Neural crest cell (in vitro differentiated cells): Measurements from ENCODE around the gene DNM3. TPM values are rescaled to one million over a fixed set of nuclear protein-coding genes. Genes with fewer than 3 reads are reported as not detected.

Source experiments
- DNase-seq: peaks from one replicate; pipeline ENCODE4 v3.0.0; 2021; ENCODE audit warnings: low read depth, mixed read lengths, low spot score
- H3K27ac Mint-ChIP-seq: one replicate; pipeline ENCODE4 v1.8.0; 2021; ENCODE audit warnings: mild to moderate bottlenecking, mixed read lengths; ENCODE audit not compliant: unreplicated experiment
- H3K27me3 Mint-ChIP-seq: 2 replicates; pipeline ENCODE4 v1.8.0; 2021; ENCODE audit warnings: low read depth, mild to moderate bottlenecking, mixed read lengths
- H3K36me3 Mint-ChIP-seq: 2 replicates; pipeline ENCODE4 v1.8.0; 2021; ENCODE audit warnings: low read depth, mild to moderate bottlenecking, mixed read lengths
- H3K4me1 Mint-ChIP-seq: 2 replicates; pipeline ENCODE4 v1.8.0; 2021; ENCODE audit warnings: mixed read lengths
- H3K4me3 Mint-ChIP-seq: one replicate; pipeline ENCODE4 v1.8.0; 2021; ENCODE audit warnings: mild to moderate bottlenecking, mixed read lengths
- H3K9me3 Mint-ChIP-seq: 2 replicates; pipeline ENCODE4 v1.8.0; 2021; ENCODE audit warnings: mixed read lengths
- CTCF ChIP-seq: fragments of 200-600 bp; sonication (generic); conservative IDR thresholded peaks from 2 replicates; pipeline ENCODE4 v1.5.0; 2021; ENCODE audit warnings: antibody characterized with exemption, mild to moderate bottlenecking
- total RNA-seq: library from RNA; stranded (reverse); gene quantifications from 2 replicates; pipeline ENCODE4 v1.2.1, GENCODE V29; 2021

Gene DNM3
- total RNA-seq, 1 donor from 2014 or later: 3.5 TPM

DNA sequence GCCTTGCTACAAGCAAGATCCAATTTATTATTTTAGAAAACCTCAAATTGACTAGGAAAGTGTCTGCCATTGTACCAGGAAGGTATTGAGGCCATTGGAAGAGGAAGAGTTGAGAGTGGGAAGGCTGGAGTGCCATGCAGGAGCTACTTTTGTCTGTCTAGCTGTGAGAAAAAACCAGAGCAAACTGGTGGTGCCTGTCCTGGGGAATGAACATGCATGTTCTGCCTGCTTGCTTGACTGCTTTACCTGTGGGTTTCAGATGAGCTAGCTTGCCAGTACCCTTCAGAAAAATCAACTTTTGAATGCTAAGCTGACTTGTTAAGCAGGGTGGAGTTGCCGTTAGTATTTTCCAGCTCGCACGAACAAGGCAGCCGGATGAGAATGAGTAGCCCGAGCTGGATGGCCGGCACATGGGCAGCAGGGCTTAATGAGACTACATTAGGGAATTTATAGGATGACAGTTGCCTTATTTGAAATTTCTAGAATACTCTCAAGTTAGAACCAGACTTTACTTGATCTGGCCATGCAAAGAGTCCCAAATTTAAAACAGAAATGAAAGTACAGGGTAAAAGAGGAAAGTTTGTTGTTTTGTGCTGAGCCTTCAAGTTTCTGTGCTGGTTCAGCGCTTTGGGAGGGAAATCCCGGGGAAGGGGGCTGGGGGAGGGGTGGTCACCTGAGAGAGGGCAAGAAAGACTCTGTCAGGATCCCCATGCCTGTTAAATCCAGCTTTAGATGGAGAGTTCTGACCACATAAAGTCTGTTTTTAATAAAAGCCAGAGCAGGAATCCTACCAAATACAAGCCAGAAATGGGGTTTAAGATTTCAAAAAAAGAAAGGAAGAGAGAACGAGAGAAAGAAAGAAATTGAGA is 549.6 kb downstream of the DNM3 start:
- no peaks in the 10 kb centered on the region for H3K27me3 Mint-ChIP-seq
- no peak overlapping the region for H3K27ac Mint-ChIP-seq
- TF ChIP-seq CTCF: no peak
- H3K9me3 Mint-ChIP-seq: no peaks in the 10 kb centered on the region
- peak overlapping the region; percentile 24 for H3K4me3 Mint-ChIP-seq
- peaks cover 52% of the 10 kb centered on the region for H3K4me1 Mint-ChIP-seq
- H3K36me3 Mint-ChIP-seq: no peaks in the 10 kb centered on the region
- no peak for DNase-seq

GRCh38 chr1:172391976-172392375 is 550.7 kb downstream of the DNM3 start:
- Mint-ChIP-seq H3K27ac (no peak overlapping the region), H3K4me1 (peaks cover 52% of the 10 kb centered on the region), H3K4me3 (no peak overlapping the region), H3K27me3 (no peaks in the 10 kb centered on the region), H3K36me3 (no peaks in the 10 kb centered on the region), H3K9me3 (no peaks in the 10 kb centered on the region)
- DNase-seq: no peak
- TF ChIP-seq CTCF: no peak

GRCh38 chr1:172393354-172393753 is 552.1 kb downstream of the DNM3 start:
- no peaks in the 10 kb centered on the region for H3K27me3 Mint-ChIP-seq
- H3K36me3 Mint-ChIP-seq: no peaks in the 10 kb centered on the region
- peak overlapping the region; percentile 96 for H3K27ac Mint-ChIP-seq
- peaks cover 61% of the 10 kb centered on the region for H3K4me1 Mint-ChIP-seq
- DNase-seq: no peak
- no peak overlapping the region for H3K4me3 Mint-ChIP-seq
- no peak for TF ChIP-seq CTCF
- no peaks in the 10 kb centered on the region for H3K9me3 Mint-ChIP-seq

GRCh38 chr1:172394141-172394751 is 552.9 kb downstream of the DNM3 start:
- Mint-ChIP-seq H3K27me3 (no peaks in the 10 kb centered on the region), H3K9me3 (no peaks in the 10 kb centered on the region), H3K4me3 (no peak overlapping the region), H3K36me3 (no peaks in the 10 kb centered on the region), H3K4me1 (peaks cover 63% of the 10 kb centered on the region), H3K27ac (no peak overlapping the region)
- TF ChIP-seq CTCF: no peak
- no peak for DNase-seq

DNA sequence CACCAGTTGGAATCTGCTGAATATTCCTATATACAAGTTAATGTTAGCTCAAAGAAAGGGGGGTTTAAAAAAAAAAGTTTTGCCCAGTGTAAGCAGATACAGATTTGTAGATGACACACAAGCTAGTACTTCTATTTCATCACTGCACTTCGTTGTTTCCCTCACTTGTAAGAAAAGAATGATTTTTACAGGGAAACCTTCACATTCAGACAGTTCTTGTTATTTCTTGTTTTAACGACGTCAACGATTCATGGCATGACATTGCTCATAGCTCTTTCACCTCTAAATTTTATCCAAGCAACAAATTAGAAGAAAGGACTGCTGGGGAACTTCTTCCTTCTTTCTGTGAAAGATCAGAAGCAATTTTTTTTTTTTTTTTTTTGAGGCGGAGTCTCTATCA is 553.5 kb downstream of the DNM3 start:
- no peak for DNase-seq
- no peaks in the 10 kb centered on the region for H3K27me3 Mint-ChIP-seq
- H3K4me1 Mint-ChIP-seq: peaks cover 64% of the 10 kb centered on the region
- no peak overlapping the region for H3K4me3 Mint-ChIP-seq
- no peaks in the 10 kb centered on the region for H3K9me3 Mint-ChIP-seq
- TF ChIP-seq CTCF: no peak
- H3K36me3 Mint-ChIP-seq: no peaks in the 10 kb centered on the region
- H3K27ac Mint-ChIP-seq: no peak overlapping the region
